Uterus (tissue), 4 donors: ENCODE data around the gene MRPS31. TPM values are rescaled to one million over a fixed set of nuclear protein-coding genes. Genes with fewer than 3 reads are reported as not detected.

Experiments used
- DNase-seq, 2 donors: peaks; one replicate each; pipeline ENCODE4 v3.0.0-alpha.2; 2019 to 2020
- H3K27ac ChIP-seq, 2 donors: fragments of 200-600 bp; sonication (generic); 1 replicate in 1 of 2; 2 replicates in 1 of 2; pipeline ENCODE4 v1.5.1; 2016 to 2018
- H3K27me3 ChIP-seq, 2 donors: fragments of 200-600 bp; sonication (generic); one replicate each; pipeline ENCODE4 v1.5.1; 2018 to 2019; ENCODE audit warnings: control low read depth in 1 of 2
- H3K36me3 ChIP-seq, 2 donors: fragments of 200-600 bp; sonication (generic); one replicate each; pipeline ENCODE4 v1.5.1; 2019; ENCODE audit warnings: control low read depth in 1 of 2
- H3K4me1 ChIP-seq, 2 donors: fragments of 200-600 bp; sonication (generic); one replicate each; pipeline ENCODE4 v1.5.1; 2018 to 2019; ENCODE audit warnings: control low read depth in 1 of 2
- H3K4me3 ChIP-seq, 2 donors: fragments of 200-600 bp; sonication (generic); 1 replicate in 1 of 2; 2 replicates in 1 of 2; pipeline ENCODE4 v1.5.1; 2018 to 2019; ENCODE audit warnings: mild to moderate bottlenecking in 1 of 2
- H3K9me3 ChIP-seq, 2 donors: fragments of 200-600 bp; sonication (generic); one replicate each; pipeline ENCODE4 v1.5.1; 2019; ENCODE audit warnings: control low read depth in 1 of 2
- POLR2A ChIP-seq, 2 donors: fragments of 450-650 bp; IDR thresholded peaks; one replicate each; pipeline ENCODE4 v1.6.1; 2016; ENCODE audit warnings: antibody characterized with exemption in 2 of 2, mild to moderate bottlenecking in 1 of 2, moderate library complexity in 1 of 2
- intact Hi-C: fragments of 100-400 bp; cut with DNase I; formaldehyde crosslinking; loops from one replicate; pipeline ENCODE4 v1.15.1; 2023; ENCODE audit warnings: low total_unique reads
- total RNA-seq, 4 donors: library from RNA; depleted of rRNA in 3 of 4; stranded (reverse); fragments of >200 nt in 3 of 4; gene quantifications; one replicate each; pipeline versions ENCODE4 v1.1.0 to v1.2.4, GENCODE V29; 2014 to 2023
- TF ChIP-seq, protein P1 (sequence below), 4 experiments: fragments of 200-600 bp in 2 of 4; fragments of 450-650 bp in 2 of 4; sonication (generic) in 2 of 4; IDR thresholded peaks; one replicate each; pipeline ENCODE4 v1.5.1; 2016 to 2019; ENCODE audit warnings: antibody characterized with exemption in 4 of 4, mild to moderate bottlenecking in 2 of 4, moderate library complexity in 1 of 4
- donor health status: DM: yes; HTN: yes; CAD: no.

The MRPS31 gene
- total RNA-seq, 4 donors from 2014 or later, result 6.1 to 31.5 (median 27.9) TPM

DNA sequence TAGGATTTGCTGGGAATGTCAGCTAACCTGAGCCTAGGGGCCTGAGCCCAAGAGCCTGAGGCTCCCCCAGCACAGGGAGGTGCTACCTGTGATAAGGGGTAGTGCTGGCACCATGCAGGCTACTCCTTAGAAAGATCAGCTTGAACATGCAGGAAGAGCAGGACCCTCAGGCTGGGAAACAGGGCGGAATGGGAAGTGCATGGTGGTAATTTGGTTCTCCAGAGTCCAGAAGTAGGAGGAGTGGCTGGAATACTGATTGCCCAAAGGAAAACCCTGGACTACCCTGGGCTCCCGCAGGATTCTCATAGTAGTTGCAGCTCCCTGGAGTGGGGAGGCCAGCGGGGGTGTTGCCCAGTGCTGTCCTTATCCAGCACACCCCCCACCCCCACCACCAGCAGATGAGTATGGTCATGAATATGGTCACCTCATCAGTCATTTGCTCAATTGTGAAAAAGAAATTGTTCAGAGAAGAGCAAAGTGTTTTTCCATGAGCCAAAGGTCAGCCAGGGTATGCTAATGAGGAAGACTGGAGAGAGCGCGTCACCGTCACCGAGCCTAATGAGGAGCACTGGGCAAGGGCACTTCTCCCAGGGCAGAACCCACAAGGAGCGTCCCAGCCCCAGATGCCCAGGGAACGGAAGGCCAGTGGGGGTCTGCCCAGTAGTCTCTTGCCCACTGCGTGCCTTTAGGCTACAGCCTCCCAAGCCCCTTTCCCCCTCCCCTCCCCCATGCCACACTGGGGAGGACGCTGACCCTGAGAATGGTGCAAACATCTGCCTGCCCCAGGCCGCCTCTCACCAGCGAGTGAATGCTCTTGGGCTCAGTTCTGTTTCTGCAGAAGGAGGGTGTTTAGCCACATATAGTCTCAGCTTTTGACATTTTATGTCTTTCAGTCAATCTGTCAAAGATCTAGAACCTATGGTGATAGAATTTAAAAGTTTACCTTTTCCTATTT, 23.7 kb upstream of the MRPS31 start:
- no peaks in the 10 kb centered on the region for H3K4me1 ChIP-seq
- no peaks in the 10 kb centered on the region for H3K27me3 ChIP-seq
- no peak for DNase-seq
- intact Hi-C loops, result no loop called here
- H3K36me3 ChIP-seq, result no peaks in the 10 kb centered on the region
- no peak overlapping the region for H3K4me3 ChIP-seq
- H3K9me3 ChIP-seq, result no peaks in the 10 kb centered on the region
- no peak overlapping the region for H3K27ac ChIP-seq
- no peak for TF ChIP-seq POLR2A (IDR thresholded peaks at IDR 0.05)
- TF ChIP-seq, protein P1, sequence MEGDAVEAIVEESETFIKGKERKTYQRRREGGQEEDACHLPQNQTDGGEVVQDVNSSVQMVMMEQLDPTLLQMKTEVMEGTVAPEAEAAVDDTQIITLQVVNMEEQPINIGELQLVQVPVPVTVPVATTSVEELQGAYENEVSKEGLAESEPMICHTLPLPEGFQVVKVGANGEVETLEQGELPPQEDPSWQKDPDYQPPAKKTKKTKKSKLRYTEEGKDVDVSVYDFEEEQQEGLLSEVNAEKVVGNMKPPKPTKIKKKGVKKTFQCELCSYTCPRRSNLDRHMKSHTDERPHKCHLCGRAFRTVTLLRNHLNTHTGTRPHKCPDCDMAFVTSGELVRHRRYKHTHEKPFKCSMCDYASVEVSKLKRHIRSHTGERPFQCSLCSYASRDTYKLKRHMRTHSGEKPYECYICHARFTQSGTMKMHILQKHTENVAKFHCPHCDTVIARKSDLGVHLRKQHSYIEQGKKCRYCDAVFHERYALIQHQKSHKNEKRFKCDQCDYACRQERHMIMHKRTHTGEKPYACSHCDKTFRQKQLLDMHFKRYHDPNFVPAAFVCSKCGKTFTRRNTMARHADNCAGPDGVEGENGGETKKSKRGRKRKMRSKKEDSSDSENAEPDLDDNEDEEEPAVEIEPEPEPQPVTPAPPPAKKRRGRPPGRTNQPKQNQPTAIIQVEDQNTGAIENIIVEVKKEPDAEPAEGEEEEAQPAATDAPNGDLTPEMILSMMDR (IDR thresholded peaks at IDR 0.05), result no peak

DNA sequence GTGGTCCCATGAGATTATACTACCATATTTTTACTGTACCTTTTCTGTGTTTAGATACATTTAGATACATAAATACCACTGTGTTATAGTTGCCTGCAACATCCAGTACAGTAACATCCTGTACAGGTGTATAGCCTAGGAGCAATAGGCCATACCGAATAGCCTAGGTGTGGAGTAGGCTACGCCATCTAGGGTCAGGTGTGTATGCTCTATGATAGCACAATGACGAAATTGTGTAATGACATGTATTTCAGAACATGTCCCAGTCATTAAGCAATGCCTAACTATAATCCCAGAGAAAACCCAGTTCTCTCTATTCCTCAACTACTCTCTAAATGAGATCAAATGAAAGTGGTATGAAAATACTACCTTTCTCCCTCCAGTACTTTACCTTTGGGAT, 22.3 kb upstream of the MRPS31 start:
- H3K36me3 ChIP-seq, result no peaks in the 10 kb centered on the region
- intact Hi-C loops, result no loop called here
- TF ChIP-seq, protein P1 (IDR thresholded peaks at IDR 0.05), result no peak
- no peak for TF ChIP-seq POLR2A (IDR thresholded peaks at IDR 0.05)

DNA sequence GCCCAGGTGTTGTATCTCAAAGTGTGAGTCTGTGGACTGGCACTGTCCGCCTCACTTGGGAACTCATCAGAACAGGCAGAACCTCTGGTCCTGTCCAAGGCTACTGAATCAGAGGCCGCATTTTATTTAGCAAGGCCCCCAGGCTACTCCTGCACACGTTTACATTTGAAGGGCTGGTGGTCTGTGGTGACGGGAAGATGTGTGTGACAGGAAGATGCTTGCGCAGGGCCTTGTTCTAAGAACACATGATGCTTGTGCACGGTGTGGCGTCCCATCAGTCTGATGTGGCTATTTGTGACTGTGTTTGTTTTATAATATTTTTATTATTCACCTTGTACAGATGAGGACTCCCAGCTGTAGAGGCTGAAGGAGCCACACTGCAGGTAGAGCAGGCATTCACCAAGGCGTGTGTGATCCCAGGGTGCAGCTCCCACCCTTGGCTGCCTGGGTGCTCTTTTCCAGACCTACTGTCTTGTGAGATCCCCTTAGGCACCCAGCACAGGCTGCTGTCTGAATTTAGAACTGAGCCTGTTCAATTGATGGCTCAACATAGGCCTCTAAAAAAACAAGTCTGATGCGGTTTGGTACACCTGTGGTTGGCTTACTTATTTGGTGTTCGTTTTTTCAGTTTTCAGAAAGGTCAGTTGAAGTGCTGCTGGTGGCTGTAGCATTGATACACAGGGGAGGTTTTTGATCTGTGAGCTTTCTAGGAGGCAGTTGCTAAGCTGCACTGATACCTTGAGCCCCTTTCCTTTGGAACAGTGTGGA, 21.5 kb upstream of the MRPS31 start:
- H3K36me3 ChIP-seq, result no peaks in the 10 kb centered on the region
- H3K27ac ChIP-seq, result no peak overlapping the region
- no peaks in the 10 kb centered on the region for H3K4me1 ChIP-seq
- intact Hi-C loops, result no loop called here
- DNase-seq, result no peak
- no peaks in the 10 kb centered on the region for H3K9me3 ChIP-seq
- no peak overlapping the region for H3K4me3 ChIP-seq
- no peak for TF ChIP-seq POLR2A (IDR thresholded peaks at IDR 0.05)
- TF ChIP-seq, protein P1 (IDR thresholded peaks at IDR 0.05), result no peak
- H3K27me3 ChIP-seq, result no peaks in the 10 kb centered on the region

More for the DNA sequence above, 22.3 kb upstream of the MRPS31 start:
- no peaks in the 10 kb centered on the region for H3K27me3 ChIP-seq
- no peaks in the 10 kb centered on the region for H3K9me3 ChIP-seq
- no peak overlapping the region for H3K27ac ChIP-seq
- no peaks in the 10 kb centered on the region for H3K4me1 ChIP-seq
- no peak for DNase-seq
- H3K4me3 ChIP-seq, result no peak overlapping the region

DNA sequence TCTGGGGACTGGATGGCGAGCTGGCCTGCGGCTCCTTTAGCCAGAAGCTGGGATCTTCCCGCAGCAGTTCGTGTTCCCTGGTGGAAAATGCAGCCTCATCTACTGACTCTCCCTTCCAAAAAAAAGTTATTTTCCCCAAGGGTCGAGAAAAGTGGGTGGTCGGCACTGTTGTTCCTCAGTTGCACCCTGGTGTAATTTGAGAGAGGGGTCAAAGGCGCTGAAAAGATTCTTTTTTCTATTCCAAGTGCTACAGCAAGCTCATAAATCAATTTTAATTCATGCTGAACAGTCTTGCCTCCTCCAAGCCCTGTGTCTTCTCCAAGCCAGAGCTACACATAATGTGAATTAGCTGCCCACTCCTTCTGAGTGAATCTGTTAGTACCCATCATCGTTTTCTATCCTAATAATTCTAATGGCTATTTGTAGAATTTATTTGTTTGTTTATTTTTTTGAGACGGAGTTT, 19.2 kb upstream of the MRPS31 start:
- Histone ChIP-seq H3K4me3 (peak overlapping the region; percentile 27 to 71), H3K27ac (peak overlapping the region; percentile 89 to 90), H3K27me3 (no peaks in the 10 kb centered on the region), H3K9me3 (no peaks in the 10 kb centered on the region), H3K36me3 (no peaks in the 10 kb centered on the region), H3K4me1 (no peaks in the 10 kb centered on the region)
- DNase-seq, result no peak
- no peak for TF ChIP-seq POLR2A (IDR thresholded peaks at IDR 0.05)
- TF ChIP-seq, protein P1 (IDR thresholded peaks at IDR 0.05), result no peak
- intact Hi-C loops, result no loop called here
